ENCODE results near the gene KIFC3. TPM values are rescaled to one million over a fixed set of nuclear protein-coding genes. Genes with fewer than 3 reads are reported as not detected.

The KIFC3 gene
- total and polyA plus RNA-seq, 2 donors (not counting 1 experiment from before 2014, with no cell fraction given), result 13.8 to 44.9 TPM

GRCh38 chr16:57729182-57729484, 73.2 kb downstream of the KIFC3 start:
- Histone ChIP-seq H4K20me1 (ENCODE audit: control insufficient read depth, extremely low read depth, insufficient read depth, low read length) (no peaks in the 10 kb centered on the region), H3K4me3 (replicated peaks in 1 of 4; ENCODE audit: control extremely low read depth in 1 of 4, insufficient read depth in 1 of 4, low read depth in 3 of 4, low read length in 4 of 4) (no peak overlapping the region), H3K79me2 (ENCODE audit: control insufficient read depth, insufficient read depth, low read length) (no peaks in the 10 kb centered on the region), H3K27ac (ENCODE audit: insufficient read depth, low read length) (no peak overlapping the region), H3K4me1 (ENCODE audit: control insufficient read depth, extremely low read depth, insufficient read depth, low read length) (no peaks in the 10 kb centered on the region), H3K4me2 (ENCODE audit: extremely low read depth, insufficient read depth, low read length) (no peak overlapping the region), H3K9ac (ENCODE audit: insufficient read depth, low read length) (no peak overlapping the region), H2AFZ (ENCODE audit: low read length) (no peak overlapping the region), H3K27me3 (ENCODE audit: control insufficient read depth, insufficient read depth, low read length) (no peaks in the 10 kb centered on the region), H3K36me3 (ENCODE audit: control insufficient read depth, insufficient read depth, low read length) (no peaks in the 10 kb centered on the region), H3K9me3 (ENCODE audit: control insufficient read depth, insufficient read depth, low read depth, low read length) (no peaks in the 10 kb centered on the region)
- no peak for DNase-seq (ENCODE audit: low read depth in 2 of 2)
- no peak for TF ChIP-seq CTCF (conservative IDR thresholded peaks at IDR 0.05 in 1 of 2, IDR thresholded peaks at IDR 0.05 in 1 of 2; ENCODE audit: low read depth in 1 of 2, low read length in 2 of 2)
- no peak for TF ChIP-seq EZH2 (IDR thresholded peaks at IDR 0.05; ENCODE audit: low read length, missing control alignments)

GRCh38 chr16:57728336-57729181, 73.7 kb downstream of the KIFC3 start:
- DNase-seq (ENCODE audit: low read depth in 2 of 2), result no peak
- H3K9ac ChIP-seq (ENCODE audit: insufficient read depth, low read length), result no peak overlapping the region
- H3K27me3 ChIP-seq (ENCODE audit: control insufficient read depth, insufficient read depth, low read length), result no peaks in the 10 kb centered on the region
- H3K79me2 ChIP-seq (ENCODE audit: control insufficient read depth, insufficient read depth, low read length), result no peaks in the 10 kb centered on the region
- H3K9me3 ChIP-seq (ENCODE audit: control insufficient read depth, insufficient read depth, low read depth, low read length), result no peaks in the 10 kb centered on the region
- no peak overlapping the region for H3K4me2 ChIP-seq (ENCODE audit: extremely low read depth, insufficient read depth, low read length)
- H3K4me1 ChIP-seq (ENCODE audit: control insufficient read depth, extremely low read depth, insufficient read depth, low read length), result no peaks in the 10 kb centered on the region
- no peak overlapping the region for H3K4me3 ChIP-seq (replicated peaks in 1 of 4; ENCODE audit: control extremely low read depth in 1 of 4, insufficient read depth in 1 of 4, low read depth in 3 of 4, low read length in 4 of 4)
- no peaks in the 10 kb centered on the region for H3K36me3 ChIP-seq (ENCODE audit: control insufficient read depth, insufficient read depth, low read length)
- H3K27ac ChIP-seq (ENCODE audit: insufficient read depth, low read length), result no peak overlapping the region
- H4K20me1 ChIP-seq (ENCODE audit: control insufficient read depth, extremely low read depth, insufficient read depth, low read length), result no peaks in the 10 kb centered on the region
- no peak overlapping the region for H2AFZ ChIP-seq (ENCODE audit: low read length)
- no peak for TF ChIP-seq EZH2 (IDR thresholded peaks at IDR 0.05; ENCODE audit: low read length, missing control alignments)
- TF ChIP-seq CTCF (conservative IDR thresholded peaks at IDR 0.05 in 1 of 2, IDR thresholded peaks at IDR 0.05 in 1 of 2; ENCODE audit: low read depth in 1 of 2, low read length in 2 of 2), result no peak

GRCh38 chr16:57727610-57728009, 74.7 kb downstream of the KIFC3 start:
- Histone ChIP-seq H3K36me3 (ENCODE audit: control insufficient read depth, insufficient read depth, low read length) (no peaks in the 10 kb centered on the region), H3K79me2 (ENCODE audit: control insufficient read depth, insufficient read depth, low read length) (no peaks in the 10 kb centered on the region), H3K4me3 (replicated peaks in 1 of 4; ENCODE audit: control extremely low read depth in 1 of 4, insufficient read depth in 1 of 4, low read depth in 3 of 4, low read length in 4 of 4) (no peak overlapping the region), H3K9me3 (ENCODE audit: control insufficient read depth, insufficient read depth, low read depth, low read length) (no peaks in the 10 kb centered on the region), H3K4me2 (ENCODE audit: extremely low read depth, insufficient read depth, low read length) (no peak overlapping the region), H3K9ac (ENCODE audit: insufficient read depth, low read length) (no peak overlapping the region), H4K20me1 (ENCODE audit: control insufficient read depth, extremely low read depth, insufficient read depth, low read length) (no peaks in the 10 kb centered on the region), H3K27ac (ENCODE audit: insufficient read depth, low read length) (no peak overlapping the region), H3K4me1 (ENCODE audit: control insufficient read depth, extremely low read depth, insufficient read depth, low read length) (no peaks in the 10 kb centered on the region), H2AFZ (ENCODE audit: low read length) (no peak overlapping the region), H3K27me3 (ENCODE audit: control insufficient read depth, insufficient read depth, low read length) (no peaks in the 10 kb centered on the region)
- DNase-seq (ENCODE audit: low read depth in 2 of 2), result no peak
- no peak for TF ChIP-seq EZH2 (IDR thresholded peaks at IDR 0.05; ENCODE audit: low read length, missing control alignments)
- TF ChIP-seq CTCF (conservative IDR thresholded peaks at IDR 0.05 in 1 of 2, IDR thresholded peaks at IDR 0.05 in 1 of 2; ENCODE audit: low read depth in 1 of 2, low read length in 2 of 2), result no peak
